ENCODE results near the gene RARB. TPM values are rescaled to one million over a fixed set of nuclear protein-coding genes. Genes with fewer than 3 reads are reported as not detected.

The RARB gene
- total and polyA plus RNA-seq, 2 of the 13 experiments (the other 11 are each of a cell fraction or from before 2014, with no cell fraction given) = 0.16 TPM; not detected in 1

- intact Hi-C loops (cut with micrococcal nuclease; ENCODE audit: unreplicated experiment) (no loop called here), in situ Hi-C loops (cut with HindIII; ENCODE audit: extremely low pct_ligation_motif_present, low pct_unique_long_range_greater_than_20kb) (no loop called here)
- H3K4me1 ChIP-seq (ENCODE audit: insufficient read depth, low read length) = no peaks in the 10 kb centered on the region
- CTCF ChIA-PET (ENCODE audit: low intra/inter-chr PET ratio, low total read pairs) = no interaction called here
- no peak for DNase-seq (ENCODE audit: low spot score)
- no peaks in the 10 kb centered on the region for H4K20me1 ChIP-seq (ENCODE audit: insufficient read depth, low read length)
- no peak overlapping the region for H3K9ac ChIP-seq (ENCODE audit: insufficient read depth, low read depth, low read length)
- H3K79me2 ChIP-seq (ENCODE audit: insufficient read depth, low read length) = no peaks in the 10 kb centered on the region
- WGBS (ENCODE audit: low lambda C conversion rate) = 17% methylated on average over 2 of the region's 2 CpGs
- no peak for FAIRE-seq
- no peak overlapping the region for H3K4me3 ChIP-seq (replicated peaks in 1 of 3; ENCODE audit: insufficient read depth in 1 of 3, low read depth in 2 of 3, low read length in 3 of 3)
- H3K9me3 ChIP-seq (ENCODE audit: low read length) = no peaks in the 10 kb centered on the region
- H2AFZ ChIP-seq (ENCODE audit: low read length) = no peak overlapping the region
- H3K27ac ChIP-seq (ENCODE audit: extremely low read length, insufficient read depth, low read length) = no peak overlapping the region
- TF ChIP-seq SOX6 (IDR thresholded peaks at IDR 0.05) (no peak), SOX6 (CRISPR knock-in tag; IDR thresholded peaks at IDR 0.05) (no peak), GFI1 (CRISPR knock-in tag; IDR thresholded peaks at IDR 0.05; ENCODE audit: borderline replicate concordance) (no peak), ZNF124 (CRISPR knock-in tag; IDR thresholded peaks at IDR 0.05) (no peak), CENPT (CRISPR knock-in tag; IDR thresholded peaks at IDR 0.05; ENCODE audit: low read depth) (no peak), ATM (IDR thresholded peaks at IDR 0.05; ENCODE audit: borderline replicate concordance) (no peak), ZFP36L1 (CRISPR knock-in tag; IDR thresholded peaks at IDR 0.05) (no peak)
- H3K27me3 ChIP-seq (ENCODE audit: control insufficient read depth in 1 of 2, insufficient read depth in 2 of 2, low read length in 2 of 2) = no peaks in the 10 kb centered on the region; a peak in 1 of 5 replicates
- BruUV-seq (replicated peaks) = no TSS peak
- H3K36me3 ChIP-seq (replicated peaks in 1 of 2; ENCODE audit: control insufficient read depth in 1 of 2, insufficient read depth in 2 of 2, low read length in 2 of 2) = no peaks in the 10 kb centered on the region
- no peak for ATAC-seq
- no peak overlapping the region for H3K4me2 ChIP-seq (ENCODE audit: low read depth, low read length)
- POLR2A ChIA-PET = no interaction called here
These were observed 16.2 kb downstream of the RARB start for GRCh38 chr3:25444273-25444672.

GRCh38 chr3:25445731-25446130 is 17.7 kb downstream of the RARB start:
- 66% methylated on average over 4 of the region's 4 CpGs for WGBS (ENCODE audit: low lambda C conversion rate)
- H2AFZ ChIP-seq (ENCODE audit: low read length) = no peak overlapping the region
- H3K79me2 ChIP-seq (ENCODE audit: insufficient read depth, low read length) = no peaks in the 10 kb centered on the region
- H3K4me2 ChIP-seq (ENCODE audit: low read depth, low read length) = no peak overlapping the region
- no peaks in the 10 kb centered on the region for H3K9me3 ChIP-seq (ENCODE audit: low read length)
- ChIA-PET POLR2A (no interaction called here), CTCF (ENCODE audit: low intra/inter-chr PET ratio, low total read pairs) (no interaction called here)
- no peak for FAIRE-seq
- no peak overlapping the region for H3K9ac ChIP-seq (ENCODE audit: insufficient read depth, low read depth, low read length)
- intact Hi-C loops (cut with micrococcal nuclease; ENCODE audit: unreplicated experiment) = no loop called here
- H3K27me3 ChIP-seq (ENCODE audit: control insufficient read depth in 1 of 2, insufficient read depth in 2 of 2, low read length in 2 of 2) = no peaks in the 10 kb centered on the region; a peak in 1 of 5 replicates
- no peak overlapping the region for H3K4me3 ChIP-seq (replicated peaks in 1 of 3; ENCODE audit: insufficient read depth in 1 of 3, low read depth in 2 of 3, low read length in 3 of 3)
- no peaks in the 10 kb centered on the region for H3K36me3 ChIP-seq (replicated peaks in 1 of 2; ENCODE audit: control insufficient read depth in 1 of 2, insufficient read depth in 2 of 2, low read length in 2 of 2)
- no peak overlapping the region for H3K27ac ChIP-seq (ENCODE audit: extremely low read length, insufficient read depth, low read length)
- H3K4me1 ChIP-seq (ENCODE audit: insufficient read depth, low read length) = no peaks in the 10 kb centered on the region
- no peaks in the 10 kb centered on the region for H4K20me1 ChIP-seq (ENCODE audit: insufficient read depth, low read length)
- no TSS peak for BruUV-seq (replicated peaks)
- in situ Hi-C loops (cut with HindIII; ENCODE audit: extremely low pct_ligation_motif_present, low pct_unique_long_range_greater_than_20kb) = no loop called here
- DNase-seq (ENCODE audit: low spot score) = no peak
- no peak for ATAC-seq
- no peak for TF ChIP-seq ZNF879 (CRISPR knock-in tag; IDR thresholded peaks at IDR 0.05)
- no peak for TF ChIP-seq TCF7 (IDR thresholded peaks at IDR 0.05; ENCODE audit: low read depth)
- no peak for TF ChIP-seq TFE3 (CRISPR knock-in tag; IDR thresholded peaks at IDR 0.05)
- no peak for TF ChIP-seq IKZF5 (CRISPR knock-in tag; IDR thresholded peaks at IDR 0.05)
- TF ChIP-seq ZBTB49 (CRISPR knock-in tag; IDR thresholded peaks at IDR 0.05; ENCODE audit: borderline replicate concordance) = no peak
- no peak for TF ChIP-seq ETV5 (CRISPR knock-in tag; IDR thresholded peaks at IDR 0.05; ENCODE audit: borderline replicate concordance)
- TF ChIP-seq SP140L (CRISPR knock-in tag; IDR thresholded peaks at IDR 0.05; ENCODE audit: borderline replicate concordance) = no peak

All from HepG2 (cell line).